ENCODE measurements around the gene POLR3C. TPM values are rescaled to one million over a fixed set of nuclear protein-coding genes. Genes with fewer than 3 reads are reported as not detected.

POLR3C gene
- total and polyA plus RNA-seq, 7 experiments from 2014 or later: 22.0 to 48.9 (median 41.5) TPM

GRCh38 chr1:145871994-145872924 is 48.3 kb downstream of the POLR3C start:
- intact Hi-C loops (cut with micrococcal nuclease): loop anchor here in 1 of 2 donors (1.0 to 2.0 kb wide), 2 partner anchors 13 to 27 kb away; partner anchors contain the start of genes NUDT17 and PIAS3
- peak in 8 of 9 donors; percentile 21 to 54 (median 44) for DNase-seq
- no peaks in the 10 kb centered on the region for H3K9me3 ChIP-seq (ENCODE audit: control insufficient read depth in 2 of 3, low read length in 3 of 3)
- peak overlapping the region; percentile 55 for H3K4me3 ChIP-seq (ENCODE audit: low read length)
- Mint-ChIP-seq H3K9me3 (no peaks in the 10 kb centered on the region), H3K4me3 (peak overlapping the region; percentile 75 to 87 (median 82)), H3K4me1 (peaks cover 16 to 18% (median 17%) of the 10 kb centered on the region in 7 donors), H3K36me3 (peaks cover 0 to 1% (median 0%) of the 10 kb centered on the region in 5 donors), H3K27me3 (peaks cover 0 to 42% (median 0%) of the 10 kb centered on the region in 5 donors), H3K27ac (peak overlapping the region; percentile 39 to 92 (median 76))
- peaks cover 5 to 6% of the 10 kb centered on the region in 2 donors for H3K4me1 ChIP-seq (ENCODE audit: control insufficient read depth in 2 of 2, insufficient read depth in 2 of 2, low read length in 2 of 2)
- H3K36me3 ChIP-seq (ENCODE audit: control insufficient read depth in 2 of 3, insufficient read depth in 3 of 3, low read length in 3 of 3): no peaks in the 10 kb centered on the region
- no peaks in the 10 kb centered on the region for H3K27me3 ChIP-seq (ENCODE audit: control insufficient read depth in 2 of 2, insufficient read depth in 2 of 2, low read length in 2 of 2)
- ChIA-PET POLR2A (interaction anchor here (0.6 to 3.3 kb wide), 9 partner anchors 9 to 166 kb away, joined by 3 to 32 read pairs (median 3); partner anchors contain the start of genes PIAS3 and POLR3C), CTCF (interaction anchor here (1.2 to 3.2 kb wide), 3 partner anchors 11 to 145 kb away, joined by 3 to 21 read pairs (median 4); partner anchors contain the start of gene NUDT17)
- peak; percentile 87 for ATAC-seq
- H3K27ac ChIP-seq (ENCODE audit: low read depth, low read length): peak overlapping the region; percentile 46

- no peak for ATAC-seq
- DNase-seq: no peak
- Mint-ChIP-seq H3K27ac (no peak overlapping the region), H3K36me3 (peaks cover 0 to 1% (median 0%) of the 10 kb centered on the region in 5 donors), H3K4me1 (peaks cover 16 to 20% (median 18%) of the 10 kb centered on the region in 7 donors), H3K4me3 (no peak overlapping the region), H3K9me3 (no peaks in the 10 kb centered on the region), H3K27me3 (peaks cover 0 to 43% (median 4%) of the 10 kb centered on the region in 5 donors)
- peaks cover 5 to 6% of the 10 kb centered on the region in 2 donors for H3K4me1 ChIP-seq (ENCODE audit: control insufficient read depth in 2 of 2, insufficient read depth in 2 of 2, low read length in 2 of 2)
- ChIA-PET POLR2A (no interaction called here), CTCF (interaction anchor here (0.6 kb wide), 1 partner anchor 29 kb away, joined by 4 read pairs; the partner anchor contains the start of gene NUDT17)
- H3K4me3 ChIP-seq (ENCODE audit: low read length): no peak overlapping the region
- no peaks in the 10 kb centered on the region for H3K9me3 ChIP-seq (ENCODE audit: control insufficient read depth in 2 of 3, low read length in 3 of 3)
- no peaks in the 10 kb centered on the region for H3K36me3 ChIP-seq (ENCODE audit: control insufficient read depth in 2 of 3, insufficient read depth in 3 of 3, low read length in 3 of 3)
- no peaks in the 10 kb centered on the region for H3K27me3 ChIP-seq (ENCODE audit: control insufficient read depth in 2 of 2, insufficient read depth in 2 of 2, low read length in 2 of 2)
- intact Hi-C loops (cut with micrococcal nuclease): no loop called here
- no peak overlapping the region for H3K27ac ChIP-seq (ENCODE audit: low read depth, low read length)
Observed at GRCh38 chr1:145874646-145875045, 50.6 kb downstream of the POLR3C start.

GRCh38 chr1:145877923-145878486 is 54.0 kb downstream of the POLR3C start:
- Mint-ChIP-seq H3K9me3 (no peaks in the 10 kb centered on the region), H3K27ac (no peak overlapping the region), H3K27me3 (peaks cover 0 to 55% (median 6%) of the 10 kb centered on the region in 5 donors), H3K36me3 (no peaks in the 10 kb centered on the region), H3K4me3 (no peak overlapping the region), H3K4me1 (peaks cover 0 to 7% (median 1%) of the 10 kb centered on the region in 7 donors)
- Histone ChIP-seq H3K27me3 (ENCODE audit: control insufficient read depth in 2 of 2, insufficient read depth in 2 of 2, low read length in 2 of 2) (no peaks in the 10 kb centered on the region), H3K36me3 (ENCODE audit: control insufficient read depth in 2 of 3, insufficient read depth in 3 of 3, low read length in 3 of 3) (no peaks in the 10 kb centered on the region), H3K4me3 (ENCODE audit: low read length) (no peak overlapping the region), H3K9me3 (ENCODE audit: control insufficient read depth in 2 of 3, low read length in 3 of 3) (no peaks in the 10 kb centered on the region), H3K27ac (ENCODE audit: low read depth, low read length) (no peak overlapping the region), H3K4me1 (ENCODE audit: control insufficient read depth in 2 of 2, insufficient read depth in 2 of 2, low read length in 2 of 2) (no peaks in the 10 kb centered on the region)
- ATAC-seq (no peak), DNase-seq (no peak)
- POLR2A ChIA-PET: no interaction called here
- intact Hi-C loops (cut with micrococcal nuclease): no loop called here
- CTCF ChIA-PET: interaction anchor here (4.5 kb wide), 1 partner anchor 32 kb away, joined by 19 read pairs; the partner anchor contains the start of gene NUDT17

GRCh38 chr1:145878724-145879123 is 54.7 kb downstream of the POLR3C start:
- H3K36me3 Mint-ChIP-seq: no peaks in the 10 kb centered on the region
- no peak overlapping the region for H3K27ac Mint-ChIP-seq
- ChIA-PET POLR2A (interaction anchor here (2.5 kb wide), 1 partner anchor 19 kb away, joined by 9 read pairs; the partner anchor contains the start of gene PIAS3), CTCF (interaction anchor here (4.5 kb wide), 1 partner anchor 33 kb away, joined by 19 read pairs; the partner anchor contains the start of gene NUDT17)
- intact Hi-C loops (cut with micrococcal nuclease): no loop called here
- Histone ChIP-seq H3K27me3 (ENCODE audit: control insufficient read depth in 2 of 2, insufficient read depth in 2 of 2, low read length in 2 of 2) (no peaks in the 10 kb centered on the region), H3K27ac (ENCODE audit: low read depth, low read length) (no peak overlapping the region), H3K4me1 (ENCODE audit: control insufficient read depth in 2 of 2, insufficient read depth in 2 of 2, low read length in 2 of 2) (no peaks in the 10 kb centered on the region), H3K4me3 (ENCODE audit: low read length) (no peak overlapping the region), H3K9me3 (ENCODE audit: control insufficient read depth in 2 of 3, low read length in 3 of 3) (no peaks in the 10 kb centered on the region), H3K36me3 (ENCODE audit: control insufficient read depth in 2 of 3, insufficient read depth in 3 of 3, low read length in 3 of 3) (no peaks in the 10 kb centered on the region)
- H3K4me1 Mint-ChIP-seq: peaks cover 0 to 7% (median 0%) of the 10 kb centered on the region in 7 donors
- H3K4me3 Mint-ChIP-seq: no peak overlapping the region
- DNase-seq (no peak), ATAC-seq (no peak)
- H3K9me3 Mint-ChIP-seq: no peaks in the 10 kb centered on the region
- peaks cover 5 to 57% (median 10%) of the 10 kb centered on the region in 5 donors for H3K27me3 Mint-ChIP-seq

- intact Hi-C loops (cut with micrococcal nuclease): no loop called here
- no peaks in the 10 kb centered on the region for H3K9me3 Mint-ChIP-seq
- ATAC-seq: no peak
Observed at GRCh38 chr1:145879775-145880174, 55.8 kb downstream of the POLR3C start.

GRCh38 chr1:145884675-145885074 is 60.7 kb downstream of the POLR3C start:
- H3K9me3 Mint-ChIP-seq: no peaks in the 10 kb centered on the region
- POLR2A ChIA-PET: interaction anchor here (0.6 to 1.3 kb wide), 3 partner anchors 25 to 64 kb away, joined by 3 to 4 read pairs (median 4); no protein-coding TSS in a partner anchor

More at GRCh38 chr1:145879775-145880174, 55.8 kb downstream of the POLR3C start:
- Mint-ChIP-seq H3K4me3 (no peak overlapping the region), H3K27ac (no peak overlapping the region), H3K4me1 (peaks cover under 1 to 8% (median 3%) of the 10 kb centered on the region in 7 donors), H3K27me3 (peaks cover 6 to 62% (median 17%) of the 10 kb centered on the region in 5 donors), H3K36me3 (no peaks in the 10 kb centered on the region)
- Histone ChIP-seq H3K27ac (ENCODE audit: low read depth, low read length) (no peak overlapping the region), H3K4me1 (ENCODE audit: control insufficient read depth in 2 of 2, insufficient read depth in 2 of 2, low read length in 2 of 2) (no peaks in the 10 kb centered on the region), H3K4me3 (ENCODE audit: low read length) (no peak overlapping the region), H3K36me3 (ENCODE audit: control insufficient read depth in 2 of 3, insufficient read depth in 3 of 3, low read length in 3 of 3) (no peaks in the 10 kb centered on the region), H3K9me3 (ENCODE audit: control insufficient read depth in 2 of 3, low read length in 3 of 3) (no peaks in the 10 kb centered on the region), H3K27me3 (ENCODE audit: control insufficient read depth in 2 of 2, insufficient read depth in 2 of 2, low read length in 2 of 2) (no peaks in the 10 kb centered on the region)
- no peak for DNase-seq
- ChIA-PET CTCF (interaction anchor here (4.5 kb wide), 1 partner anchor 34 kb away, joined by 19 read pairs; the partner anchor contains the start of gene NUDT17), POLR2A (interaction anchor here (1.0 to 2.5 kb wide), 2 partner anchors 9 to 20 kb away, joined by 3 to 9 read pairs; partner anchors contain the start of gene PIAS3)

More at GRCh38 chr1:145884675-145885074, 60.7 kb downstream of the POLR3C start:
- no peak overlapping the region for H3K27ac ChIP-seq (ENCODE audit: low read depth, low read length)
- intact Hi-C loops (cut with micrococcal nuclease): loop anchor here in 1 of 2 donors (1.0 to 2.0 kb wide), 2 partner anchors 25 to 34 kb away; partner anchors contain the start of genes PEX11B and PIAS3
- Mint-ChIP-seq H3K36me3 (no peaks in the 10 kb centered on the region), H3K4me3 (peak overlapping the region in 8 of 10 donors; percentile 73 to 93 (median 88)), H3K27ac (peak overlapping the region in 2 of 9 donors; percentile 6 to 68), H3K4me1 (peaks cover 9 to 22% (median 12%) of the 10 kb centered on the region in 7 donors), H3K27me3 (peaks cover 6 to 47% (median 20%) of the 10 kb centered on the region in 5 donors)
- H3K4me1 ChIP-seq (ENCODE audit: control insufficient read depth in 2 of 2, insufficient read depth in 2 of 2, low read length in 2 of 2): peaks cover 5 to 9% of the 10 kb centered on the region in 2 donors
- H3K9me3 ChIP-seq (ENCODE audit: control insufficient read depth in 2 of 3, low read length in 3 of 3): no peaks in the 10 kb centered on the region
- ATAC-seq: no peak
- H3K27me3 ChIP-seq (ENCODE audit: control insufficient read depth in 2 of 2, insufficient read depth in 2 of 2, low read length in 2 of 2): no peaks in the 10 kb centered on the region
- no peak overlapping the region for H3K4me3 ChIP-seq (ENCODE audit: low read length)
- CTCF ChIA-PET: interaction anchor here (1.7 kb wide), 1 partner anchor 26 kb away, joined by 5 read pairs; the partner anchor contains the start of gene PIAS3
- no peaks in the 10 kb centered on the region for H3K36me3 ChIP-seq (ENCODE audit: control insufficient read depth in 2 of 3, insufficient read depth in 3 of 3, low read length in 3 of 3)
- no peak for DNase-seq

Data from naive thymus-derived CD4-positive, alpha-beta T cell (primary cell).